Endothelial cell of umbilical vein (primary cell): Measurements from ENCODE around the gene APBB2. TPM values are rescaled to one million over a fixed set of nuclear protein-coding genes. Genes with fewer than 3 reads are reported as not detected.

Source experiments
- BruUV-seq: library from RNA; stranded (reverse); fragments of 400-500 nt; replicated peaks from 2 replicates; lab custom pipeline; 2021; lab: Mats Ljungman, UMichigan
- CTCF ChIA-PET: fragments of 300-600, 350-600 bp; sonication (Branson Sonifier 250); formaldehyde crosslinking; loops from one replicate; lab custom pipeline; 2021; ENCODE audit warnings: antibody characterized with exemption, inconsistent platforms; lab: Charles Lee
- POLR2A ChIA-PET: fragments of 300-600, 350-600 bp; sonication (Branson Sonifier 250); formaldehyde crosslinking; loops from one replicate; lab custom pipeline; 2021; ENCODE audit warnings: antibody characterized with exemption, inconsistent platforms; lab: Charles Lee
- DNase-seq: peaks from one replicate; pipeline ENCODE4 v3.0.0-alpha.2; 2011; ENCODE audit warnings: low read depth, low spot score
- FAIRE-seq: peaks from 2 replicates; lab custom pipeline; 2011; peaks lifted over from hg19 to GRCh38; lab: Jason Lieb, UNC
- H2AFZ ChIP-seq: 2 replicates; pipeline ENCODE4 v1.6.0; 2012; ENCODE audit warnings: low read depth, low read length, control low read depth, inconsistent platforms
- H3K27ac ChIP-seq: 2 replicates; pipeline ENCODE4 v1.5.1; 2011; ENCODE audit warnings: low read depth, mild to moderate bottlenecking, control low read depth, low read length, moderate library complexity; ENCODE audit not compliant: insufficient read depth
- H3K27me3 ChIP-seq, 2 experiments: 2 replicates each; pipeline versions ENCODE4 v1.6.0 to v1.6.1; 2011; ENCODE audit warnings: low read length in 2 of 2, mixed read lengths in 1 of 2; ENCODE audit not compliant: control insufficient read depth in 2 of 2, insufficient read depth in 2 of 2
- H3K36me3 ChIP-seq, 2 experiments: 2 replicates in 1 of 2; 3 replicates in 1 of 2; pipeline ENCODE4 v1.5.1; 2011; ENCODE audit warnings: low read length in 2 of 2, mild to moderate bottlenecking in 1 of 2, moderate library complexity in 1 of 2; ENCODE audit not compliant: control insufficient read depth in 2 of 2, insufficient read depth in 2 of 2; ENCODE audit errors: extremely low read depth in 1 of 2
- H3K4me1 ChIP-seq: 3 replicates; pipeline ENCODE4 v1.5.1; 2011; ENCODE audit warnings: mild to moderate bottlenecking, low read length; ENCODE audit not compliant: control insufficient read depth, insufficient read depth; ENCODE audit errors: extremely low read depth
- H3K4me2 ChIP-seq: 2 replicates; pipeline ENCODE4 v1.6.1; 2011; ENCODE audit warnings: low read length, control low read depth, mixed read lengths; ENCODE audit not compliant: insufficient read depth
- H3K4me3 ChIP-seq, 3 experiments: fragments of 200-600 bp in 1 of 3; sonication (generic), shearing (Covaris generic) in 1 of 3; replicated peaks in 1 of 3; 2 replicates each; pipeline ENCODE4 v1.5.1; 2011 to 2016; ENCODE audit warnings: control low read depth in 3 of 3, low read length in 3 of 3, mild to moderate bottlenecking in 2 of 3, inconsistent platforms in 1 of 3, low read depth in 1 of 3, moderate library complexity in 1 of 3; ENCODE audit not compliant: insufficient read depth in 1 of 3
- H3K79me2 ChIP-seq: 2 replicates; pipeline ENCODE4 v1.6.0; 2012; ENCODE audit warnings: low read length, inconsistent platforms; ENCODE audit not compliant: control insufficient read depth, insufficient read depth
- H3K9ac ChIP-seq: replicated peaks from 2 replicates; pipeline ENCODE3; 2011; ENCODE audit warnings: low read length, control low read depth; ENCODE audit not compliant: insufficient read depth; ENCODE audit errors: extremely low read depth
- H3K9me1 ChIP-seq: replicated peaks from 3 replicates; pipeline ENCODE4 v1.6.0; 2011; ENCODE audit warnings: mild to moderate bottlenecking, low read length; ENCODE audit not compliant: control insufficient read depth, insufficient read depth; ENCODE audit errors: extremely low read depth
- H3K9me3 ChIP-seq: replicated peaks from 2 replicates; pipeline ENCODE4 v1.5.1; 2012; ENCODE audit warnings: low read length, inconsistent platforms; ENCODE audit not compliant: control insufficient read depth, insufficient read depth
- H4K20me1 ChIP-seq: replicated peaks from 2 replicates; pipeline ENCODE3; 2011; ENCODE audit warnings: mild to moderate bottlenecking, low read length; ENCODE audit not compliant: control insufficient read depth, insufficient read depth; ENCODE audit errors: extremely low read depth
- EZH2 ChIP-seq: IDR thresholded peaks from 2 replicates; pipeline ENCODE4 v1.6.1; 2012; ENCODE audit warnings: borderline replicate concordance, low read depth, mild to moderate bottlenecking, moderate library complexity, low read length, inconsistent platforms; ENCODE audit not compliant: severe bottlenecking
- FOS ChIP-seq: IDR thresholded peaks from 2 replicates; pipeline ENCODE4 v1.6.1; 2011; ENCODE audit warnings: mild to moderate bottlenecking, low read length, moderate library complexity, borderline replicate concordance; ENCODE audit not compliant: insufficient read depth
- GATA2 ChIP-seq: IDR thresholded peaks from 2 replicates; pipeline ENCODE4 v1.7.0; 2011; ENCODE audit warnings: low read depth, mild to moderate bottlenecking, moderate library complexity, mixed read lengths, low read length; ENCODE audit not compliant: insufficient read length, insufficient read depth
- JUN ChIP-seq: IDR thresholded peaks from 2 replicates; pipeline ENCODE4 v1.6.1; 2011; ENCODE audit warnings: borderline replicate concordance, low read depth; ENCODE audit not compliant: insufficient read length, insufficient read depth
- MYC ChIP-seq: IDR thresholded peaks from one replicate; pipeline ENCODE4 v1.6.1; 2011; ENCODE audit warnings: mild to moderate bottlenecking, low read depth, low read length
- POLR2A ChIP-seq: IDR thresholded peaks from 2 replicates; pipeline ENCODE4 v1.6.1; 2012; ENCODE audit warnings: low read depth, mild to moderate bottlenecking, control low read depth, low read length
- POLR2AphosphoS5 ChIP-seq: IDR thresholded peaks from 2 replicates; pipeline ENCODE4 v1.6.1; 2012; ENCODE audit warnings: low read depth, mild to moderate bottlenecking, control low read depth, low read length, moderate library complexity; ENCODE audit not compliant: insufficient read depth
- dilution Hi-C: fragments of 300-500 bp; cut with MboI; formaldehyde crosslinking; loops from one replicate; pipeline ENCODE4 v1.15.0; 2019; ENCODE audit warnings: low sequenced_read_pairs; ENCODE audit not compliant: extremely low pct_ligation_motif_present
- intact Hi-C: fragments of 100-400 bp; cut with micrococcal nuclease; formaldehyde crosslinking; loops from one replicate; pipeline ENCODE4 v1.10.0; 2022
- polyA plus RNA-seq, 4 experiments: library from polyadenylated mRNA; depleted of rRNA in 3 of 4; stranded (reverse) in 3 of 4; unstranded in 1 of 4; fragments of >200 nt; gene quantifications; 2 replicates each; pipeline versions ENCODE4 v1.2.1 to v1.2.3, GENCODE V29; 2011 to 2012; ENCODE audit warnings: missing spikeins in 1 of 4
- total RNA-seq: library from RNA; stranded (reverse); gene quantifications from 2 replicates; pipeline ENCODE4 v1.2.3, GENCODE V29; 2021
- TF ChIP-seq, protein P1 (sequence below): IDR thresholded peaks from 2 replicates; pipeline ENCODE4 v1.6.1; 2011; ENCODE audit not compliant: insufficient read depth, insufficient read length
- TF ChIP-seq, protein P2 (sequence below), 2 donors: IDR thresholded peaks; 1 replicate in 1 of 2; 2 replicates in 1 of 2; pipeline ENCODE4 v1.5.1; 2011; ENCODE audit warnings: low read length in 2 of 2, mild to moderate bottlenecking in 2 of 2, moderate library complexity in 2 of 2, control low read depth in 1 of 2, inconsistent platforms in 1 of 2, low read depth in 1 of 2; ENCODE audit not compliant: insufficient read depth in 1 of 2; ENCODE audit errors: extremely low read depth in 1 of 2

Gene APBB2
- total and polyA plus RNA-seq, 2 donors (not counting 3 experiments of a cell fraction or from before 2014, with no cell fraction given) = 79.8 to 124 TPM

DNA sequence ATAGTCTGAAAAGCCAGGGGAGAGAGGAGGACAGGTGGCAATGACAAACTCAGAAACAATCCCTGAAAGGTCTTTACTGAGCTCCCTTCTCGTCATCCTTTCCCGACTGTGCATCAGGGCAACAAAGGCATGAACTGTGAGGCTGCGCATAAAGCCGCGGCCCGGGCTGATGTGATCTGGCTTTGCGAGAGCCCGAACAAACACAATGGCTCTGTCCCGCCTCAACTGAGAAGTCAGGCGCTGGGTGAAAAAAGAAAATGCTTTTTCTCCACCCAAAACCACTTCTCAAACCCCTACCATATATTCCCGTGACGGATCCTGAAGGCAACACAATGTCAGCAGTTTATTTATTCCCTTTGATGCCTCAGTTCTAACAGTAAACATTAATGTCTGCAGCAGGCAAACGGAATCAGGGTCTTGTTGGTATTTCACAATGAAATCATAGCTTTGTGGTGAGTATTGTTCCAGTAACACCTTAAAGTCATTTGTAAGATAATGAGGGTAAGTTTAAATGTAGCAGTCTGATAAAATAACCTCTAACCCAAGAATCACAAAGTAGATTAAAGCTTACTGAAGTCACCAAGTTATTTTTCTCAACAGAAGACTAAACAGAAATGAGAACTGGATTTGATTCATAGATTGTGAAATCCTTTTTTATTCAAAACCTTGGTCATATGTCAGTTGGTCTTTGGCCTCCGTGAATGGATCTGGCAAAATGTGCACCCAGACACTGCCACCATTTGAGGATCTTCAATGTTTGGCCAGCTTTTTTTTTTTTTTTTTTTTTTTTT is 67.4 kb downstream of the APBB2 start:
- CTCF ChIA-PET = interaction anchor here (0.6 to 1.6 kb wide), 9 partner anchors 9 to 222 kb away, joined by 3 to 12 read pairs (median 4); no protein-coding TSS in a partner anchor
- dilution Hi-C loops = no loop called here
- TSS peak; percentile 23 for BruUV-seq
- Histone ChIP-seq H3K9me3 (no peaks in the 10 kb centered on the region), H3K9me1 (no peaks in the 10 kb centered on the region), H4K20me1 (no peaks in the 10 kb centered on the region), H3K4me2 (peak overlapping the region; percentile 24), H3K27me3 (no peaks in the 10 kb centered on the region), H3K4me3 (no peak overlapping the region), H3K9ac (peak overlapping the region; percentile 2), H3K79me2 (peaks cover 91% of the 10 kb centered on the region), H3K27ac (peak overlapping the region; percentile 26), H3K36me3 (no peaks in the 10 kb centered on the region), H2AFZ (no peak overlapping the region), H3K4me1 (peaks cover 53% of the 10 kb centered on the region)
- FAIRE-seq = no peak
- TF ChIP-seq, protein P1, sequence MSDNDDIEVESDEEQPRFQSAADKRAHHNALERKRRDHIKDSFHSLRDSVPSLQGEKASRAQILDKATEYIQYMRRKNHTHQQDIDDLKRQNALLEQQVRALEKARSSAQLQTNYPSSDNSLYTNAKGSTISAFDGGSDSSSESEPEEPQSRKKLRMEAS = no peak
- TF ChIP-seq FOS = no peak
- no peak for TF ChIP-seq POLR2AphosphoS5
- TF ChIP-seq GATA2 = no peak
- TF ChIP-seq, protein P2, sequence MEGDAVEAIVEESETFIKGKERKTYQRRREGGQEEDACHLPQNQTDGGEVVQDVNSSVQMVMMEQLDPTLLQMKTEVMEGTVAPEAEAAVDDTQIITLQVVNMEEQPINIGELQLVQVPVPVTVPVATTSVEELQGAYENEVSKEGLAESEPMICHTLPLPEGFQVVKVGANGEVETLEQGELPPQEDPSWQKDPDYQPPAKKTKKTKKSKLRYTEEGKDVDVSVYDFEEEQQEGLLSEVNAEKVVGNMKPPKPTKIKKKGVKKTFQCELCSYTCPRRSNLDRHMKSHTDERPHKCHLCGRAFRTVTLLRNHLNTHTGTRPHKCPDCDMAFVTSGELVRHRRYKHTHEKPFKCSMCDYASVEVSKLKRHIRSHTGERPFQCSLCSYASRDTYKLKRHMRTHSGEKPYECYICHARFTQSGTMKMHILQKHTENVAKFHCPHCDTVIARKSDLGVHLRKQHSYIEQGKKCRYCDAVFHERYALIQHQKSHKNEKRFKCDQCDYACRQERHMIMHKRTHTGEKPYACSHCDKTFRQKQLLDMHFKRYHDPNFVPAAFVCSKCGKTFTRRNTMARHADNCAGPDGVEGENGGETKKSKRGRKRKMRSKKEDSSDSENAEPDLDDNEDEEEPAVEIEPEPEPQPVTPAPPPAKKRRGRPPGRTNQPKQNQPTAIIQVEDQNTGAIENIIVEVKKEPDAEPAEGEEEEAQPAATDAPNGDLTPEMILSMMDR (IDR thresholded peaks at IDR 0.05; ENCODE audit: extremely low read depth in 1 of 2, insufficient read depth in 1 of 2, low read depth in 1 of 2, low read length in 2 of 2) = no peak
- TF ChIP-seq MYC = no peak
- TF ChIP-seq JUN = no peak
- no peak for TF ChIP-seq EZH2
- no peak for TF ChIP-seq POLR2A
- POLR2A ChIA-PET = interaction anchor here (1.4 kb wide), 1 partner anchor 9 kb away, joined by 4 read pairs; no protein-coding TSS in a partner anchor
- peak; percentile 53 for DNase-seq
- intact Hi-C loops = no loop called here
